GM19035 (cell line): ENCODE results near the gene ELF5.

Source experiments
- ATAC-seq: cut with Tn5 transposase; IDR thresholded peaks from one replicate; pipeline ENCODE4 v1.9.1; 2021; ENCODE audit not compliant: unreplicated experiment

ELF5 gene

GRCh38 chr11:34493926-34494595 lies 19.5 kb downstream of the ELF5 start:
- ATAC-seq = no peak

DNA sequence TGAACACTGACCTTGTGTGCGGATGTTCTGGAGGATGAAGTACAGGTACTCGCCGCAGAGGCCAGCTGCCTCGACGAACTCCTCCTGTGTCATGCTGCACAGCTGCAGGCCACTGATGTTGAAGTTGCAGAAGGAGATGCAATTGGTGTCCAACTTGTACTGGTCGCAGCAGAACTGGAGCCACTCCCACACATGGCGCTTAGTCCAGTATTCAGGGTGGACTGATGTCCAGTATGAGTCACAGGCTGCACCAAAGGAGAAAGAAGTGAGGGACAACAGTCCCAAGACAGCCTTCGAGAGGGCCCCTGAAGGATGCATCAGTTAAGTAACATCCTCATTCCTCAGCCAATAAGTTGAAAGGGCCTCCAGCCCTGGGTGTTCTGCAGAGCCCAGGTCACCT lies 20.1 kb downstream of the ELF5 start:
- ATAC-seq = no peak

GRCh38 chr11:34492806-34493414 lies 20.7 kb downstream of the ELF5 start:
- ATAC-seq = no peak

DNA sequence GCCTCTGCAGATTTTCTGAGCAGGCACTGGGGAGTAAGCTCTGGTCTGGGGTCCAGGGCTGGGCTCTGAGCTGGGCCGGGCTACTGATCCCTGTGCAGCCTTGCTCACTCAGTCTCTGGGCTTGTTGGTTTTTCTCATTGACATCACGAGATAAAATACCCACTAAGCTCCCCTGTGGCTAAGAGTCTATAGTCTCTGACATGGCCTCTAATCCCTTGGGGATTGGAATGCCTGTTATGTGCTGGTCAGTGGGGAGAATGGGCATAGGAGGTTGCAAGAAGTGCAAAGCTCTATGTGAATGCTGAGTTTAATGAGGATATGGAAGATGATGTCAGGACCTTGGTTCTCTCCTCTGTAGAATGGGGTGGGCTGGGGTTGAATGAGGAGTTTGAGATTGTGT lies 23.3 kb downstream of the ELF5 start:
- no peak for ATAC-seq

- ATAC-seq = no peak
Measured at GRCh38 chr11:34488855-34489557, 24.6 kb downstream of the ELF5 start.

DNA sequence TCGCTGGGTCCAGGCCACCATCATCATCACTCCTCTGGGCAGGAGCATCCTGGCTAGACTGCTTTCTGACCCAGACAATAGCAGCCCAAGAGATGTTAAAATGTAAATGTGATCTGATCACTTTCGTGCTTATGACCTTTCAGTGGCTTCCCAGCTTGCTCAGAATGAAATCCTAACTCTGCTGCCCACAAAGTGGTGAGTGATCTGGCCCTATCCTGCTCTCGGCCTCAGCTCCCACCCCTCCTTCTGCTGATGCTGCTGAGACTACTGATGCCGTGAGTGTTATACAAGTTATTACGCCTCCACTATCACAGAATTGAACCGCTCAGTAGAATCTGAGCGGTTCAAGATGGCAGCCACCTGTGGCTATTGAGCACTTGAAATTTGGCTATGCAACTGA lies 26.2 kb downstream of the ELF5 start:
- ATAC-seq = no peak

GRCh38 chr11:34483106-34483874 lies 30.3 kb downstream of the ELF5 start:
- no peak for ATAC-seq

DNA sequence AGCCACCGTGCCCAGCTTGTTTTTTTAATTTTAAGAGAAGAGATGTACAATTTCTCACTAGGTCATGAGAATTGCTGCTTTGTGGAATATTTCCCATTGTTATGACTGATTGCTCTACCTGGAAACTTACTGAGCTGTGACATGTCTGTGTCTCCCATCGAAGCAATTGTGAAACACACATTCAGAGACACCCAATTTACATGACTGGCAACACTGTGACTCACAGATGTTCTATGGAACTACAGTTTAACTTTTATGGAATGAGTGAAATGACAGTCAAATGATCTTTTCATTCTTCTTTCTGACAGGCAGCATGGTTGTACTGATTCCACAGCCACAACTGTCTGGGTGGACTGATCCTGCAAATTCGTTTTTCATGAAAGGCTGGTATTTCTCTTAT lies 32.3 kb downstream of the ELF5 start:
- ATAC-seq = no peak

- ATAC-seq = no peak
Measured at GRCh38 chr11:34480314-34480713, 33.3 kb downstream of the ELF5 start.

- no peak for ATAC-seq
Measured at GRCh38 chr11:34478845-34479663, 34.5 kb downstream of the ELF5 start.

- ATAC-seq = no peak
Measured at GRCh38 chr11:34476849-34477248, 36.7 kb downstream of the ELF5 start.

DNA sequence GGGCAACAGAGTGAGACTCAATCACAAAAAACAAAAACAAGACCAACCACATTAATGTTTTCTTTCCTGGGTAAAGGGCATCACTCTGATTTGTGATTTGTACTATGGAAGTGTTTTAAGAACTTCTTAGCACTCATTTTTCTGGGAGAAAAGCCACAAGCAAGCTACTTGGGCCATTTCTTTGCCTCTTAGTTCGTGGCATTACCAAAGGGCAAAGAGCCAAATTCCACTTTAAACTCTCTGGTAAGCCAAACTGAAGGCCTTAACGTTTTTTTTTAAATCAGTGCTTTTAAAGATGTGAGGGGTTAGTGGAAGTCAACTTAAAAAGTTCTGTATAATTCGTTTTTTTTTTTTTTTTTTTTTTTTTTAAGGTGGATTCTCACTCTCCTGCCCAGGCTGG lies 37.9 kb downstream of the ELF5 start:
- no peak for ATAC-seq

DNA sequence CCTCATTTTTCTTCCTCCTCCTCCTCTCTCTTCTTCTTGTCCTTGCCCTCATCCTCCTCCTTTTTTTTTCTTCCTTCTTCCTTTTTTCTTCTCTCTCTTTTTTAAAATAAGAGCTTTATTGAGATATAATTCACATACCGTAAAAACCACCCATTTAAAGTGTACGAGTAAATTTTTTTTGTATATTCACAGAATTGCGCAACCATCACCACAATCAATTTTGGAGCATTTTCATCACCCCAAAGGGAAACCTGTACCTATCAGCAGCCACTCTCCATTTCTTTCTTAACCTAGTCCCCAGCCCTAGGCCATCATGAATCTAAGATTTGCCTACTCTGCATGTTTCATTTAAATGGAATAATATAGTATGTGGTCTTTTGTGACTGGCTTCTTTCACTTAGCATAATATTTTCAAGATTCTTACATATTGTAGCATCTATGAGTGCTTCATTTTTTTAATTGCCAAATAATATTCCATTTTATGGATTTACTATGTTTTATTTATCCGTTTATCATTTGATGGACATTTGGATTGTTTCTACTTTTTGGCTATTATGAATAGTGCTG lies 39.9 kb downstream of the ELF5 start:
- ATAC-seq = no peak

- ATAC-seq = no peak
Measured at GRCh38 chr11:34468209-34468841, 45.3 kb downstream of the ELF5 start.

DNA sequence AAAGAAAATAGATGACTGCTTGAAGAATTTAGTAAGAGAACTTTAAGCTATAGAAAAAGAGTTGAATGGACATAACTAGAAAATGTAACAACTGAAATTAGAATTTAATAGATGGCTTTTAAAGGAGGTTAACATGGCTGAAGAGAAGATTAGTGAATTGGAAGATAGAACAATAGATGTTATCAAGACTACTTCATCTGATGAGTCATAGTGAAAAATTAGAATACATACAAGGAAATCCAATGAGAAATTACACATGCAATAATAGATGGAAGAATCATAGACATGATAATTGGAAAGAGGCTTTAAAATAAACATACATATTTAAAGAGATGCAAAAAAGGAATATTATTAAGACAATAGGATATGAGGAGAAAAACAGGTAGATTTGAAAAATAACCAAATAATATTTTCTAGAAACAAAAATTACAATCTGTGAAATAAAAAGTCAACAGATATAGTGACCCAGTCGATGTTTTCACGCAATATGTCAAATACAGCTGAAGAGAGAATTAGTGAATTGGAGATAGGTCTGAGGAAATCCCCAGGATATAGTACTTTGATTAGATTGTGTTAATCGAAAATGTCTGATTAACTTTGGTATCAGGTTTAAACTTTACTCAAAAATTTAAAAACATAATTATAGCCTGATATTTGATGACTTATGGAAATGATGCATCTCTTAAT lies 46.6 kb downstream of the ELF5 start:
- ATAC-seq = no peak

DNA sequence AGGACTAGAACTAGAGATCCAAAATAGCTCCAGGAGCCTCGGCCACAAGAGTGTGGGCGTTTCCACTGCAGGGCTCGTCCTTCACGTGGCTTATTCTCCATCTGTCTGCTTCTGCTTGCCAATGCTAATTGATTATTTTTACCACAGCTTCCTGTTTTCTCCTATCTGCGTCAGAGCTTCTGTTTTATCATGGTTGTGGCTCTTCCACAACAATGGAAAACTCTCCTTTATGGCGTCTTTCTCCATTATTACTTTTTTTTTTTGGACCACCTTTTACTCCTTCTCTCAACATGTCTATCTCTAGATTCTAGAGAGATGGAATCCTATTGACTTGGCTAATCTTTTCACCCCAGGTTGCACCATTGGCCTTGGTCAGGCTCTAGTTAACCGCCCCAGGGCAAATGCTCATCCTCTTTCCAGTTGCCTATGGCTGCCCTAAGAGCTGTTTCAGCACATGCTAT lies 49.0 kb downstream of the ELF5 start:
- ATAC-seq = no peak

GRCh38 chr11:34461215-34461614 lies 52.4 kb downstream of the ELF5 start:
- no peak for ATAC-seq

GRCh38 chr11:34460278-34460677 lies 53.3 kb downstream of the ELF5 start:
- no peak for ATAC-seq

DNA sequence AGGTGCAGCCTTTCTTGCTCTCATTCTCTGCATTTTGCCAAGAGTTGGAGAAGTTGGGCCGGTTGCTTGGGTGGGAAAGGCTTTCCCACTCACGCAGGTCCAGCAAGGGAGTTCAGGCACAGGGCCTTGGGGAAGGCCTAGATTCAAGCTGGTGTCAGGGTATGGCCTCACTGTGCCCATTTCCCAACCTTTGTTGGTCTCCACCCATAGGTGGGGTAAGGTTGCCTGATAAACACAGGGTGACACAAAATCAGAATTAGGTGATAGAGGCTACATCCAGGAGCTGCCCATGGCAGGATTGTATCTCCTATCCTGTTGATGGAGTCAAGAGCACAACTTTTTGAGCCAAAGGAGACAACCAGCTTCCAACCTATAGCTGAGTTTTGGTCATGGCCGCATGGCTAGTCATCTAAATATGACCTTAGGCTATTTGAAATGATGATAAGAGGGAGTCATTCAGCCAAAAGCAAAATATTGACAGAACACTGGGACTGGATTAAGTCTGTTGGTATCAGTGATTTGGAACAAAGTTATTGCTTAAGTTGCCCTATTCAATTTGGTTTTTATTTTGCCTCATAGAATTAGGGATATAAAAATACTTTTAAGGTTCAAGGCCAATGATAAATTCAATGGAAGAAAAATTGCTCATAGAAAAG lies 54.0 kb downstream of the ELF5 start:
- no peak for ATAC-seq
